Thyroid gland (tissue), 4 donors: Measurements from ENCODE around the gene SH2B2. TPM values are rescaled to one million over a fixed set of nuclear protein-coding genes. Genes with fewer than 3 reads are reported as not detected.

Experiments
- DNase-seq, 2 donors: peaks; one replicate each; pipeline ENCODE4 v3.0.0-alpha.2; 2019
- H3K27ac ChIP-seq, 3 donors: fragments of 200-600 bp; sonication (generic); 1 replicate in 2 of 3; 2 replicates in 1 of 3; pipeline ENCODE4 v1.5.1; 2016 to 2019; ENCODE audit warnings: mild to moderate bottlenecking in 1 of 3, moderate library complexity in 1 of 3
- H3K27me3 ChIP-seq: fragments of 200-600 bp; sonication (generic); one replicate; pipeline ENCODE4 v1.5.1; 2019
- H3K36me3 ChIP-seq, 2 donors: fragments of 200-600 bp; sonication (generic); one replicate each; pipeline ENCODE4 v1.5.1; 2016 to 2019
- H3K4me1 ChIP-seq, 2 donors: fragments of 200-600 bp; sonication (generic); one replicate each; pipeline ENCODE4 v1.5.1; 2017 to 2019
- H3K4me3 ChIP-seq, 3 donors: fragments of 200-600 bp; sonication (generic); replicated peaks in 1 of 3; 1 replicate in 2 of 3; 2 replicates in 1 of 3; pipeline ENCODE4 v1.5.1; 2016; ENCODE audit warnings: mild to moderate bottlenecking in 1 of 3
- H3K9me3 ChIP-seq: fragments of 200-600 bp; sonication (generic); one replicate; pipeline ENCODE4 v1.5.1; 2017
- POLR2A ChIP-seq, 2 donors: fragments of 450-650 bp; IDR thresholded peaks; one replicate each; pipeline ENCODE4 v1.6.1; 2017; ENCODE audit warnings: antibody characterized with exemption in 2 of 2, mild to moderate bottlenecking in 2 of 2, moderate library complexity in 1 of 2
- WGBS, 2 donors: methylation state at CpG; one replicate each; pipeline ENCODE4 v1.1.5; 2017; 5-methylcytosine and 5-hydroxymethylcytosine counted together
- intact Hi-C: fragments of 100-400 bp; cut with DNase I; formaldehyde crosslinking; loops from one replicate; pipeline ENCODE4 v1.15.1; 2023
- total RNA-seq, 4 donors: library from RNA; depleted of rRNA; stranded (reverse); fragments of >200 nt; gene quantifications; one replicate each; pipeline ENCODE4 v1.2.3, GENCODE V29; 2016
- TF ChIP-seq, protein P1 (sequence below), 6 experiments: fragments of 200-600 bp in 3 of 6; fragments of 450-650 bp in 3 of 6; sonication (generic) in 3 of 6; IDR thresholded peaks; one replicate each; pipeline ENCODE4 v1.5.1; 2016 to 2019; ENCODE audit warnings: antibody characterized with exemption in 6 of 6, mild to moderate bottlenecking in 2 of 6, inconsistent platforms in 1 of 6, moderate library complexity in 1 of 6

Gene SH2B2
- total RNA-seq, 4 donors from 2014 or later = 7.7 to 19.3 (median 14.6) TPM

DNA sequence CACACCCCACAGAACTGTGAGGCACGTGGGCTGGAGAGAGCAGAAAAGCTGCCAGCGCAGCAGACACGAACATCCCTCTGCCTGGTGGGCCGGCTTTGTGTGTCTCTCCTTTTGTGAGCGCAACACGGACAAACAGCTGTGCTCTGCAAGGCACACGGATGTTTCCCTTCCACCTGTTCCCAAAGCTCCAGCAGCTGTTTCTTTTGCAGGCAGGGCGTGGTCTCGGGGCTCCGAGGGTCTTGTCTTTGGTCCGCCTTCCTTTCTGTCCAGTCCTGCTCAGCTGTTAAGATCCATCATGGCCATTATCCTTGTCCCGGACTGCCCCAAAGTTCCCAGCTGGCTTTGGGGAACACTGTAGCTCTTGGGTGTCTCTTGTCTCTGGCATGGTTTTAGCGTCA, 32.7 kb upstream of the SH2B2 start:
- Histone ChIP-seq H3K9me3 (no peaks in the 10 kb centered on the region), H3K36me3 (peaks cover 0 to 6% of the 10 kb centered on the region in 2 donors), H3K27ac (no peak overlapping the region), H3K27me3 (no peaks in the 10 kb centered on the region), H3K4me1 (peaks cover 10 to 18% of the 10 kb centered on the region in 2 donors), H3K4me3 (no peak overlapping the region)
- no peak for DNase-seq
- TF ChIP-seq POLR2A (IDR thresholded peaks at IDR 0.05) = no peak
- TF ChIP-seq, protein P1, sequence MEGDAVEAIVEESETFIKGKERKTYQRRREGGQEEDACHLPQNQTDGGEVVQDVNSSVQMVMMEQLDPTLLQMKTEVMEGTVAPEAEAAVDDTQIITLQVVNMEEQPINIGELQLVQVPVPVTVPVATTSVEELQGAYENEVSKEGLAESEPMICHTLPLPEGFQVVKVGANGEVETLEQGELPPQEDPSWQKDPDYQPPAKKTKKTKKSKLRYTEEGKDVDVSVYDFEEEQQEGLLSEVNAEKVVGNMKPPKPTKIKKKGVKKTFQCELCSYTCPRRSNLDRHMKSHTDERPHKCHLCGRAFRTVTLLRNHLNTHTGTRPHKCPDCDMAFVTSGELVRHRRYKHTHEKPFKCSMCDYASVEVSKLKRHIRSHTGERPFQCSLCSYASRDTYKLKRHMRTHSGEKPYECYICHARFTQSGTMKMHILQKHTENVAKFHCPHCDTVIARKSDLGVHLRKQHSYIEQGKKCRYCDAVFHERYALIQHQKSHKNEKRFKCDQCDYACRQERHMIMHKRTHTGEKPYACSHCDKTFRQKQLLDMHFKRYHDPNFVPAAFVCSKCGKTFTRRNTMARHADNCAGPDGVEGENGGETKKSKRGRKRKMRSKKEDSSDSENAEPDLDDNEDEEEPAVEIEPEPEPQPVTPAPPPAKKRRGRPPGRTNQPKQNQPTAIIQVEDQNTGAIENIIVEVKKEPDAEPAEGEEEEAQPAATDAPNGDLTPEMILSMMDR (IDR thresholded peaks at IDR 0.05) = no peak
- intact Hi-C loops = no loop called here
- 94 to 96% methylated on average over 13 of the region's 13 CpGs for WGBS, 2 donors

DNA sequence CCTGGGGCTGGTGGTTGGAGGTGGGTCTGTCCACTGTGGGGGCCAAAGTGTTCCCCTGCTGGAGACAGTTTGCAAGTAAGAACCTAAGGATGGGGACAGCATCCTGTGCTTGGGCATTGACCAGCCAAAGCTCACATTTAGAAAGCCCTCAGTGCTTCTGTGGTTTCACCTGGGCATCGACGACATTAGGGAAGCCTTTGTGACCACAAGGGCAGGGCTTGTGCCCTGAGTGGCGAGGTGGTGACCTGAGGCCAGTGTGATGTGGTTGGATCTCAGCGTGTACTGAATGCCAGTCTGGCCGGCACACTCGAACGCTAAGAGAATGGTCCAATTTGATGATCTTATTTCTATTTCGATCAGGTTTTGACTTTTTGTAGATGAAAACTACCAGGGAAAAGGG, 32.1 kb upstream of the SH2B2 start:
- Histone ChIP-seq H3K9me3 (no peaks in the 10 kb centered on the region), H3K27me3 (no peaks in the 10 kb centered on the region), H3K4me1 (peaks cover 10 to 18% of the 10 kb centered on the region in 2 donors), H3K36me3 (peaks cover 0 to 3% of the 10 kb centered on the region in 2 donors), H3K27ac (no peak overlapping the region), H3K4me3 (no peak overlapping the region)
- TF ChIP-seq, protein P1 (IDR thresholded peaks at IDR 0.05) = no peak
- TF ChIP-seq POLR2A (IDR thresholded peaks at IDR 0.05) = no peak
- intact Hi-C loops = no loop called here
- WGBS, 2 donors = 87% methylated on average over 8 of the region's 8 CpGs
- DNase-seq = no peak

DNA sequence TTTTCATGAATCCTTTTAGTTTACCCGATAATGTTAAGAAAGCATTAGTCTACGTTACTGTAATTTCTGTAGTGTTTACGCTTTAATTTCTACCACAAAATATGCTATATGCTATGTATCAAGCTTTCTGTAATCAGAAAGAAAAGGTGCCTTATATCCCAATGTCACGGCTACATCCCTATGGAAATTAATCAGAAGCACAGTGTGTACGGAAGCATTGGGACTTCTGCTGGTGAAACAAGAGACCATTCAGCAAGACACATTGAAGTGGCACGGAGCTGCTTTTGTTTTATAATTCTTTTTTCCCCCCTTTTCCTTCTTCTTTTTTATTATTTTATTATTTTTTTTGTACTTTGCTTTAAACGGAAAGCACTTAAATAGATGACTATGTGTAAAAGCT, 31.2 kb upstream of the SH2B2 start:
- 95% methylated on average over 7 of the region's 7 CpGs for WGBS, 2 donors
- intact Hi-C loops = no loop called here

DNA sequence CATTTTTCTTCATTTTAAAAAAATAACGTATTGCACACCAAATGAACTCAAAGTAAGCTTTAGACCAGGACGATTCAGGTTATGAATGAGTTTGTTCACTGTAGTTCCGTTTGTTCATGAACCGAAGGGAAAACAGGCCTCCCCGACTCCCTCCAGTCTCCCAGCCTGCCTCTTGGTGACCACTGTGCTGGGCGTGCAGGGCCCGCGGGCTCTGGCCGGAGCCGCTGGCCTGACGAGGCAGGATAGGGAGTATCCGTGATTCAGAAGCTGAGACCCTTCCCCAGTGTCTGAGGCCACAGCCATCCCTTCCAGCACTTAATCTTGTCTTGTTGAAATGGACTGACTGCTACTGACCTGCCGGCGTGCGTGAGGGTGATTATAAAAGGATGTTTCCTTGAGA, 30.8 kb upstream of the SH2B2 start:
- no peaks in the 10 kb centered on the region for H3K9me3 ChIP-seq
- no peaks in the 10 kb centered on the region for H3K36me3 ChIP-seq
- H3K4me3 ChIP-seq = no peak overlapping the region
- intact Hi-C loops = no loop called here
- peaks cover 10 to 18% of the 10 kb centered on the region in 2 donors for H3K4me1 ChIP-seq
- no peaks in the 10 kb centered on the region for H3K27me3 ChIP-seq
- no peak overlapping the region for H3K27ac ChIP-seq
- no peak for TF ChIP-seq POLR2A (IDR thresholded peaks at IDR 0.05)
- TF ChIP-seq, protein P1 (IDR thresholded peaks at IDR 0.05) = no peak
- no peak for DNase-seq
- WGBS, 2 donors = 91 to 93% methylated on average over 15 of the region's 15 CpGs

More for the DNA sequence above, 31.2 kb upstream of the SH2B2 start:
- TF ChIP-seq, protein P1 (IDR thresholded peaks at IDR 0.05) = no peak
- no peak for TF ChIP-seq POLR2A (IDR thresholded peaks at IDR 0.05)
- H3K27ac ChIP-seq = no peak overlapping the region
- no peaks in the 10 kb centered on the region for H3K9me3 ChIP-seq
- peaks cover 10 to 18% of the 10 kb centered on the region in 2 donors for H3K4me1 ChIP-seq
- no peaks in the 10 kb centered on the region for H3K36me3 ChIP-seq
- H3K27me3 ChIP-seq = no peaks in the 10 kb centered on the region
- DNase-seq = no peak
- H3K4me3 ChIP-seq = no peak overlapping the region

DNA sequence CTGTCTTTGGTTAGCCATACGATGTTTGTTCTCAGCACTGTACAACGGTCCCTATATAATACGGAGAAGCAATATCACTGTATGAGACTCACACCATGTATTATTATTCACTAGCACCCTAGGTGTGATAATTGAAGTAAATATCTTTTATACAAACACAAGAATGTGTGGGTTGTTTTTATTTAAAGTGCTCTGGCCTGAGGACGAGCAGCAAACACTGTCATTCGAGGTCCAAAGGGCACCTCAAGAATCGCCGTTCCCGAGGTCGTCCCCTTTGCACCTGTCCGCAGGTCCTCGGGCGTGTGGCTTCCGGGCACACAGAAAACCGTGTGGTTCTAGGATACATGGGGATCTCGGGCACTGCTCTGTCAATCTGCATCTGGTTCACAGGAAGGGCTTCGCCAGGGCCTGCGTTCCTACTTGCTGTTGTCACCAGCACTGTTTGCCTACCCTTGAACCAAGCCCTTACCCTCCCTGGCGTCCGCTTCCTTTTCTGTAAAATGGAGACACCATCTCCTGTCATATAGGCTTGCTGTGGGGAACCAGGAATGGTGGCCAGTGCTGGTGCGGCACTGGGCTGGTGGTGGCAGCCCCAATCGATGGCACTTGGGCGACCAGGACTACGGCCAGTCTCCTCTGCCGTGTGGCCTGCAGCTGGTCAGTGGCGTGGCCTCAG, 28.5 kb upstream of the SH2B2 start:
- no peak overlapping the region for H3K4me3 ChIP-seq
- H3K4me1 ChIP-seq = peaks cover 0 to 2% of the 10 kb centered on the region in 2 donors
- DNase-seq = no peak
- WGBS, 2 donors = 92 to 95% methylated on average over 24 to 25 of the region's 25 CpGs
- no peak overlapping the region for H3K27ac ChIP-seq
- H3K27me3 ChIP-seq = no peaks in the 10 kb centered on the region
- no peaks in the 10 kb centered on the region for H3K9me3 ChIP-seq
- intact Hi-C loops = no loop called here
- no peaks in the 10 kb centered on the region for H3K36me3 ChIP-seq
- TF ChIP-seq POLR2A (IDR thresholded peaks at IDR 0.05) = no peak
- TF ChIP-seq, protein P1 (IDR thresholded peaks at IDR 0.05) = no peak
